ENCODE measurements around the gene SNRPD3. TPM values are rescaled to one million over a fixed set of nuclear protein-coding genes. Genes with fewer than 3 reads are reported as not detected.

SNRPD3 gene
- total RNA-seq: 100 to 1,000 TPM; 108 to 110 TPM

GRCh38 chr22:24555165-24556039 is at the start of gene SNRPD3:
Gene SNRPD3, plus strand, starts transcription at chr22:24555999. Its CDS starts 1,676 bp downstream, at chr22:24557675.
- ATAC-seq (ENCODE audit: low read depth): peak; percentile 88
- Mint-ChIP-seq H3K4me1 (peaks cover 37% of the 10 kb centered on the region), H3K4me3 (peak within 1 kb of the TSS; percentile 100), H3K27me3 (no peaks in the 10 kb centered on the region), H3K27ac (peak within 1 kb of the TSS; percentile 94), H3K36me3 (peaks cover 12% of the 10 kb centered on the region), H3K9me3 (no peaks in the 10 kb centered on the region)
- DNase-seq: peak; percentile 96
- POLR2A ChIA-PET: interaction anchor here (0.6 to 2.2 kb wide), 17 partner anchors 9 to 661 kb away, joined by 3 to 10 read pairs (median 4); partner anchors contain the start of gene MIF

GRCh38 chr22:24506802-24507438 is 48.9 kb upstream of the SNRPD3 start:
- Mint-ChIP-seq H3K9me3 (no peaks in the 10 kb centered on the region), H3K36me3 (no peaks in the 10 kb centered on the region), H3K4me3 (no peak overlapping the region), H3K4me1 (peaks cover 19% of the 10 kb centered on the region), H3K27me3 (peaks cover 8% of the 10 kb centered on the region), H3K27ac (no peak overlapping the region)
- ATAC-seq (ENCODE audit: low read depth) (no peak), DNase-seq (no peak)
- POLR2A ChIA-PET: interaction anchor here (1.1 kb wide), 1 partner anchor 79 kb away, joined by 4 read pairs; the partner anchor contains the start of gene ADORA2A

GRCh38 chr22:24507716-24508115 is 48.1 kb upstream of the SNRPD3 start:
- DNase-seq (no peak), ATAC-seq (ENCODE audit: low read depth) (no peak)
- Mint-ChIP-seq H3K9me3 (no peaks in the 10 kb centered on the region), H3K4me1 (peaks cover 20% of the 10 kb centered on the region), H3K36me3 (no peaks in the 10 kb centered on the region), H3K27me3 (peaks cover 8% of the 10 kb centered on the region), H3K27ac (no peak overlapping the region), H3K4me3 (no peak overlapping the region)
- POLR2A ChIA-PET: no interaction called here

- peaks cover 10% of the 10 kb centered on the region for H3K4me1 Mint-ChIP-seq
- no peak overlapping the region for H3K27ac Mint-ChIP-seq
- DNase-seq (no peak), ATAC-seq (ENCODE audit: low read depth) (no peak)
- POLR2A ChIA-PET: no interaction called here
- H3K9me3 Mint-ChIP-seq: no peaks in the 10 kb centered on the region
- no peak overlapping the region for H3K4me3 Mint-ChIP-seq
- no peaks in the 10 kb centered on the region for H3K36me3 Mint-ChIP-seq
- peaks cover 8% of the 10 kb centered on the region for H3K27me3 Mint-ChIP-seq
Measured at GRCh38 chr22:24510637-24511625, 44.9 kb upstream of the SNRPD3 start.

GRCh38 chr22:24512043-24512442 is 43.8 kb upstream of the SNRPD3 start:
- POLR2A ChIA-PET: no interaction called here
- Mint-ChIP-seq H3K4me1 (peaks cover 10% of the 10 kb centered on the region), H3K27ac (no peak overlapping the region), H3K4me3 (no peak overlapping the region), H3K36me3 (no peaks in the 10 kb centered on the region), H3K9me3 (no peaks in the 10 kb centered on the region), H3K27me3 (peaks cover 6% of the 10 kb centered on the region)
- ATAC-seq (ENCODE audit: low read depth) (no peak), DNase-seq (no peak)

GRCh38 chr22:24513378-24514240 is 42.2 kb upstream of the SNRPD3 start:
- no peak for ATAC-seq (ENCODE audit: low read depth)
- POLR2A ChIA-PET: no interaction called here
- Mint-ChIP-seq H3K27me3 (peaks cover 15% of the 10 kb centered on the region), H3K4me3 (no peak overlapping the region), H3K4me1 (peaks cover 13% of the 10 kb centered on the region), H3K9me3 (no peaks in the 10 kb centered on the region), H3K27ac (no peak overlapping the region), H3K36me3 (no peaks in the 10 kb centered on the region)
- no peak for DNase-seq

GRCh38 chr22:24514241-24515026 is 41.4 kb upstream of the SNRPD3 start:
- Mint-ChIP-seq H3K9me3 (no peaks in the 10 kb centered on the region), H3K4me3 (no peak overlapping the region), H3K4me1 (peaks cover 18% of the 10 kb centered on the region), H3K27ac (no peak overlapping the region), H3K36me3 (no peaks in the 10 kb centered on the region), H3K27me3 (peaks cover 14% of the 10 kb centered on the region)
- no peak for DNase-seq
- no peak for ATAC-seq (ENCODE audit: low read depth)
- POLR2A ChIA-PET: no interaction called here

GRCh38 chr22:24515027-24515338 is 40.8 kb upstream of the SNRPD3 start:
- no peak overlapping the region for H3K27ac Mint-ChIP-seq

GRCh38 chr22:24516301-24516737 is 39.5 kb upstream of the SNRPD3 start:
- Mint-ChIP-seq H3K27ac (no peak overlapping the region), H3K4me1 (peaks cover 13% of the 10 kb centered on the region), H3K27me3 (peaks cover 11% of the 10 kb centered on the region), H3K4me3 (no peak overlapping the region), H3K36me3 (no peaks in the 10 kb centered on the region), H3K9me3 (no peaks in the 10 kb centered on the region)
- no peak for DNase-seq
- POLR2A ChIA-PET: no interaction called here
- no peak for ATAC-seq (ENCODE audit: low read depth)

More at GRCh38 chr22:24515027-24515338, 40.8 kb upstream of the SNRPD3 start:
- peaks cover 18% of the 10 kb centered on the region for H3K4me1 Mint-ChIP-seq
- DNase-seq (no peak), ATAC-seq (ENCODE audit: low read depth) (no peak)
- H3K36me3 Mint-ChIP-seq: no peaks in the 10 kb centered on the region
- H3K27me3 Mint-ChIP-seq: peaks cover 11% of the 10 kb centered on the region
- no peaks in the 10 kb centered on the region for H3K9me3 Mint-ChIP-seq
- POLR2A ChIA-PET: no interaction called here
- no peak overlapping the region for H3K4me3 Mint-ChIP-seq

GRCh38 chr22:24517446-24517845 is 38.4 kb upstream of the SNRPD3 start:
- peaks cover 11% of the 10 kb centered on the region for H3K27me3 Mint-ChIP-seq
- no peaks in the 10 kb centered on the region for H3K9me3 Mint-ChIP-seq
- H3K36me3 Mint-ChIP-seq: no peaks in the 10 kb centered on the region
- ATAC-seq (ENCODE audit: low read depth) (no peak), DNase-seq (no peak)
- POLR2A ChIA-PET: interaction anchor here (0.5 to 1.1 kb wide), 2 partner anchors 59 to 89 kb away, joined by 3 to 4 read pairs; partner anchors contain the start of gene ADORA2A
- H3K4me1 Mint-ChIP-seq: peaks cover 14% of the 10 kb centered on the region
- H3K4me3 Mint-ChIP-seq: no peak overlapping the region
- no peak overlapping the region for H3K27ac Mint-ChIP-seq

- POLR2A ChIA-PET: interaction anchor here (1.1 kb wide), 1 partner anchor 90 kb away, joined by 3 read pairs; the partner anchor contains the start of gene ADORA2A
- peaks cover 14% of the 10 kb centered on the region for H3K4me1 Mint-ChIP-seq
- H3K4me3 Mint-ChIP-seq: no peak overlapping the region
- H3K9me3 Mint-ChIP-seq: no peaks in the 10 kb centered on the region
- H3K36me3 Mint-ChIP-seq: no peaks in the 10 kb centered on the region
- no peak for DNase-seq
- ATAC-seq (ENCODE audit: low read depth): no peak
- peaks cover 11% of the 10 kb centered on the region for H3K27me3 Mint-ChIP-seq
- no peak overlapping the region for H3K27ac Mint-ChIP-seq
Measured at GRCh38 chr22:24518228-24518627, 37.6 kb upstream of the SNRPD3 start.
